GM19240 (cell line): ENCODE results near the gene GDI2.
"Not testable (repeated sequence)": the region's sequence is repeated elsewhere in the genome, so short reads cannot be mapped to it uniquely, and the experiment has no call there.

Source experiments
- DNase-seq: peaks from one replicate; pipeline ENCODE4 v3.0.0; 2011; ENCODE audit warnings: low spot score; ENCODE audit not compliant: insufficient read length

GDI2 gene

DNA sequence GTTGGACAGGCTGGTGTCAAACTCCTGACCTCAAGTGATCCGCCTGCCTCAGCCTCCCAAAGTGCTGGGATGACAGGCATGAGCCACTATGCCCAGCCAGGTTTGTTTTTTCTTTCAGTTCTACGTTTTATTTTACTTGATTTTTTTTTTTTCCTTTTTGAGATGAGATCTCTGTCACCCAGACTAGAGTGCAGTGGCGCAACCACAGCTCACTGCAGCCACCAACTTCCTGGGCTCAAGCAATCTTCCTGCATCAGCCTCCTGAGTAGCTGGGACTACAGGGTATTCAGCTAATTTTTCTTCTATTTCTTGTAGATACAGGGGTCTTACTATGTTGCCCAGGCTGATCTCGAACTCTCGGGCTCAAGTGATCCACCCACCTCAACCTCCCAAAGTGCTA is 24.3 kb downstream of the GDI2 start:
- DNase-seq, result no peak

DNA sequence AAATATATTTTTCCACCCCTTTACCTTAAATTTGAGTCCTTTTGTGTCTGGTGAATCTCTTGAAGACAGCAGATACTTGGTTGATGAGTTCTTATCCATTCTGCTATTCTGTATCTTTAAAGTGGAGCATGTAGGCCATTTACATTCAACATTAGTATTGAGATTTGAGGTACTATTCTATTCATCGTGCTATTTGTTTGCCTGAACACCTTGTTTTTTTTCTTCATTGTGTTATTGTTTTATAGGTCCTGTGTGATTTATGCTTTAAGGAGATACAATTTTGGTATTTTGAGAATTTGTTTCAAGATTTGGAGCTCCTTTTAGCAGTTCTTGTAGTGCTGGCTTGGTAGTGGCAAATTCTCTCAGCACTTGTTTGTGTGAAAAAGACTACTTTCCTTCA is 29.9 kb downstream of the GDI2 start:
- no peak for DNase-seq

DNA sequence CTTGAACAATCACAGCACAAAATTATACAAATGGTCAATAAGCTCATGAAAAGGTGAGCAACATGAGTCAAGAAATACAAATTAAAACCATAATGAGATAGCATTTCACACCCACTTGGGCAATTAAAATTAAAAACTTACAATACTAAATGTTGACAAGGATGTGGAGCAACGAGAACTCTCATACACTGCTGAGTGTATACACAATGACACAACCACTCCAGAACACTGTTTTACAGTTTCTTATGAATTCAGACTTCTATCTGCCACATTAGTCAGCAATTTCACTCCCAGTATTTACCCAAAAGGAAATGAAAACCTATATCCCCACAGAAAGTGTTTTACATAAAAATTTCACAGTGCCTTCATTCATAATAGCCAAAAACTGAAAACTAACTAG is 31.1 kb downstream of the GDI2 start:
- DNase-seq, result no peak

DNA sequence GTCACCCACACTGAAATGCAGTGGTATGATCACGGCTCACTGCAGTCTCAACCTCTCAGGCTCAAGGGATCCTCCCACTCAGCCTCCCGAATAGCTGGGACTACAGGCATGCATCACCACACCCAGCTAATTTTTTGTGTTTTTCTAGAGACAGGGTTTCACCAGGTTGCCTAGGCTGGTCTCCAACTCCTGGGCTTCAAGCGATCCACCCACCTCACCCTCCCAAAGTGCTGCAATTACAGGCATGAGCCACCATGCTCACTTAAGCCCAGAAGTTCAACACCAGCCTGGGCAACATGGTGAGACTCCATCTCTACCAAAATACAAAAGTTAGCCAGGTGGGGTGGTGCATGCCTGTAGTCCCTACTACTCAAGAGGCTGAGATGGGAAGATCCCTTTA is 33.5 kb downstream of the GDI2 start:
- DNase-seq, result no peak

DNA sequence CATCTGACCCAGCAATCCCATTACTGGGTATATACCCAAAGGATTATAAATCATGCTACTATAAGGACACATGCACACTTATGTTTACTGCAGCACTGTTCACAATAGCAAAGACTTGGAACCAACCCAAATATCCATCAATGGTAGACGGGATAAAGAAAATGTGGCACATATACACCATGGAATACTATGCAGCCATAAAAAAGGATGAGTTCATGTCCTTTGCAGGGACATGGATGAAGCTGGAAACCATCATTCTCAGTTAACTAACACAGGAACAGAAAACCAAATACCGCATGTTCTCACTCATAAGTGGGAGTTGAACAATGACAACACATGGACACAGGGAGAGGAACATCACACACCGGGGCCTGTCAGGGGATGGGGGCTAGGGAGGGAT is 35.5 kb downstream of the GDI2 start:
- not testable (repeated sequence) for DNase-seq

DNA sequence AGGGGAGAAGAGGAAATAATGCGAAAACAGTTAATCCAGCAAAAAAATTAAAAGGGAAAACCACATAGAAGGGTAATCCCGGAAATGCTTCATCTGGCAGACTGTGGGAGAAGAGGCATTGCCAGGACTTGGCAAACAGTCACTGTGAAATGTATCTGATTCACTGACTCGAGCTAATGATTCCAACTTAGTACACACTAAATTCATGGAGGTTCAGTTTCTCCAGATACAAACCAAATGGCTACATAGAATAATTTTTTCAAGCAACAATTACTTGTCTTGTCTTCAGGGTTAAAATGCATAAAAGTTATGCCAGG is 36.4 kb downstream of the GDI2 start:
- DNase-seq, result no peak

DNA sequence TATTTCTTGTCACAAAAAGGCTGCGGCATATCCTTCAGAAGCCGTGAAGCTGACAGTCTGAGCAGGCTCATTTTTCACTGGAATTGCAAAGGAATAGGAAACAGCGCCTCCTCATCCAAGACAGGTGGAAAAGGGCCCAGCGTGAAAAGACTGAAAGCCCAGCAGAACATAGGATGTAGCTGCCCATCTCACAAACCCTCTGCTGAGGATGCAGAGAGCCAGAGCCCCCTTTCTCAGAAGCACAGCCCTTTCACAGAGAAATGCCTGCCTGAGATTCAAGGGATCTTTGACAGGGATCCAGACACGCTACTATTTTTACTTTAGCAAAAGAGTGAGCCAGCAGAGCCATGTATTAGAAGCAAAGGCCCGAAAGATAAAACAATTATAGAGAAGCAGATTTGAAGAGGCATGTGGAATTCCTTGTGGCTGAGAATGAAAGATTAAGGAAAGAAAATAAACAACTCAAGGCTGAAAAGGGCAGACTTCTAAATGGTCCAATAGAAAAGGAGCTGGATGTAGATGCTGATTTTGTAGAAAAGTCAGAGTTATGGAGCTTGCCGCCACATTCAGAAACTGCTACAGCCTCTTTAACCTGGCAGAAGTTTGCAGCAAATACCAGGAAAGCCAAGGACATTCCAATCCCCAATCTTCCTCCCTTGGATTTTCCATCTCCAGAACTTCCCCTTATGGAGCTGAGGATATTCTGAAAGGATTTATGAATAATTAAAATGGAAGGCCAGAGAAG is 36.9 kb downstream of the GDI2 start:
- DNase-seq, result no peak

DNA sequence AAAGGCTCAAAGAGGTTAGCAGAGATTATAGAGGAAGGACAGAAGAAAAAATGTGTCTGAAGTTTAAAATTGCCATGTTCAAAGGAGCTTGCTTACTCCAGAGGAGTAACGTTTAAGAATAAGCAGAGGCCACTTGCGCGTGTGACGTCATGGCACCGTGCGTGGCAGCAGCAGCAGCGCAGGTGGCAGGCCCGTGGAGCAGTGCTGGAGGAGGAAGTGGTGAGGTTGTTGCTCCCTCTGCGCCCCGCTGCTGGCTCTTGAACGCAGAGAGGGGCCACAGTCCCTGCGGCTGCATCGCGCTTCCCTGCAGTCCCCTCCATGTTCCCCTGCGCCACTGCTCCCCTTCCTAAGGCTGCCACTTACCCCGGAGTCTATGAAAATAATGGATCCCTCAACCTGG is 37.5 kb downstream of the GDI2 start:
- DNase-seq, result no peak

DNA sequence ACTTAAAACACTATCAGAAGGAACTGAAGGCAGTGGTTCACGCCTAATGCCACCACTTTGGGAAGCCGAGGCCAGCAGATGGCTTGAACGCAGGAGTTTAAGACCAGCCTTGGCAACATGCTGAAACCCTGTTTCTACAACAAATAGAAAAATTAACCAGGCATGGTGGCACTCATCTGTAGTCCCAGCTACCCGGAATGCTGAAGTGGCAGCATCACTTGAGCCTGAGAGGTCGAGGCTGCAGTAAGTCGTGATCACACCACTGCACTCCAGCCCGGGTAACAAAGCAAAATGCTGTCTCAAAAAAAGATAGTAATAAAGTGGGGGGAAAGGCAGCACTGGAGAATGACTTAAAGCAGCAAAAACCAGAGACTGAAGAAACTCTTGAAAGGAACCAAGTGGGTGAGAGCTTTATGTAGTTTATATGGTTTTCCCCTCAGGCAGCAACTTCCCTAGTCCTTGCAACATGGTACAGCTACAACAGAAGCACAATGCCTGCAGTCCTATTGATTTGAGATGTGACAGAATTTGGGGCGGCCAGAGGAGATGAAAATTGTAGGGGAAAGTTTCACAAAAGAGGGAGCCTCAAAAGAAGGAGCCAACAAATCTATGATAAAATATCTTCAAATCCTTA is 38.1 kb downstream of the GDI2 start:
- no peak for DNase-seq

DNA sequence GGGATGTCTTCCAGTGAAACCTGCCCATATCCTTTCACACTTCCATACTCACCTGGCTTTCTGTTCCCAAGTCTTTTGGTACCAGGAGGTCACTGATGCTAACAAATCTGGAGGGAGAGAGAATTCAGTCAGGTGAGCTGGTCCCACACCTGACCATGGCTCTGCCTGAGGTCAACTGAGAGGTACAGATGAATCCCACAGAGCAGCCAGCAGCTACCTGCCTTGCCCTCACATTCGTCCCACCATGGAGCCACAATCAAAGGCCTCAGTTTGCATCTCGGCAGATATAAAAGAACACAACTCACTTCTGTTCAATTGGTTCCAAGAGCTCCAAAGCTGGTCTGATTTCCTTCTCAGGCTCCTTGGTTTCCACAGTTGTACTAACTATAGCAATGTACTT is 47.0 kb downstream of the GDI2 start:
- no peak for DNase-seq

DNA sequence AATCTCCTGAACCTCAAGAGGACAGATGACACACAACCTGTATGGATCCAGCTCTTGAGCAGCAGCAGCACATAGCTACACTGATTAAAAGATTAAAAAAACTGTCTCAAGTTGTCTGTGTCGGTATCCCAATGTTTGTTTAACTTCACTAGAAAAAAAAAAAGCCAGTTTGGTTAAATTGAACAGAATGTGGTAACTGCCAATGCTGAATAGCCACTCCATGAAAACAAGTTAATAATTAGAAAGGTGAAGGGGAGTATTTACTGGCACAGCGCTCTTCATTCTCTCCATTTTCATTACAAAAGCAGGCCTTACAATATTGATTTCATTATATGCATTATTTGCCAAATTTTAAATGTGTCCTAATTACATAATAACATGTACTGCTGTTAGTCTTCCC is 47.6 kb downstream of the GDI2 start:
- no peak for DNase-seq

DNA sequence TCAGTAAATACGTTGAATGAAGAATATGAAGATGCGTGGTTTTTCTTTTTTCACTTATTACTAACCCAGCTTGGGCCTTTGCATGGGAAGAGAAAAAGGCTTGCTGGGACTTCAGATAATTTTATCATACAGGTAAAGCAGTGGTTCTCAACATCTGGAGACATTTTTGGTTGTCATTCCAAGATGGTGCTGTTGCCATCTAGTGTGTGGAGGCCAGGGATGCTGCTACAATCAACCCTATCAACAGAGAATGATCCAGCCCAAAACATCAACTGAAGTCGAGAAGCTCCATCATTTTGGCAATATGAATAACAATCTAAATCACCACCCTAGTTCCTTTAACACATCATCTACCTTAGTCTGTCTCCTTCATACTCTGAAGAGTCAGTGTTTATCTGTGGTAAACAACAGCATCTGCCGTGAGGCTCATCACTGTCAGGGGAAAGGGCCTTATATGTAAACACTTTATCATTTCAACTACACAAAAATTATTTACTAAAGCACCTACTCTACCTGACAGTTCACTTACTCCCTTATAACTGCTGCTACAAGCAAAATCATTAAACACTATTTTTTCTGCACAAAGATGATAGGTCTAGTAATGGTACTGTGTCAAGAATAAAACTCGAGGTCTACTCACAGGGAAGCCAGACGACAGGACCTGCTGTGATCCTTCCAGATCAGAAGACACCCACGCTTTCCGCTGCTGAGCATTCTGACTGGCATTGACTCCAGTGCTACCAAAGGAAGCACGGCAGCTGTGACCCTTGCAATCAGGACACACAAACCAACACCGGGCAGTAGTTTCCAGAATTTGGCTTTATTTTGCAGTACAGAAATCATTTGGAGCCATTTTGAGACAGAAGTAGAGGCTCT is 48.6 kb downstream of the GDI2 start:
- DNase-seq, result no peak

DNA sequence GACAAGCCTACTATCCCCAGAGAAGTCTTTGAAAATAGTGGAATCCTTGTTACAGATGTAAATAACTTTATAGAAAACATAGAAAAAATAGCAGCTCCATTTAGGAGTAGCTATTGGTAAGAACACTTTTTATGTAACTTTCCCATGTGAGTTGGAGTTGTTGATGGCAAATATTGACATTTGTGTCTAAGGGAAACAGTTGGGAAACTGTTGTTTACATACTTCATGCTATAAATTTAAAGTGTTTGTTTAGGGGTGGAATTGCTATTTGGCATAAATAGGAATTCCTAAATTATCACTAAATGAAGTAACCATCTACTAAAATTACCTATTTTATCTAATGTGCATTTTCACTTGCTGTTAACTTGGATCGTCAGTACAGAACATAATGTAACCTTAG is 50.7 kb downstream of the GDI2 start:
- DNase-seq, result no peak

DNA sequence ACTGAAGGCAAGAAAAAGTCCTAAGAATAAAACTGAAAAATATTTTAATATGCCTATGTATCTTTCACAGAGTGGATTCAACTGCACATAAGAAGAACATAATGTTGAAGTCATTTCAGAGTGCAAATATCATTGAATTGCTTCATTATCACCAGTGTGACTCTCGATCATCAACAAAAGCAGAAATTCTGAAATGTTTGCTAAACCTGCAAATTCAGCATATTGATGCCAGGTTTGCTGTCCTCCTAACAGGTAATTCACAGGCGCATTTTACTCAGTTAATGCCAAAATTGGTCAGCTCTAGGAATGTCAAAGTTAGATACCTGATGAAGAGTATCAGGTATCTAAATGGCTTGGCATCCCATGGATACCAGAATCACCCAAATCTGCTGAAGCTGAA is 52.0 kb downstream of the GDI2 start:
- no peak for DNase-seq

DNA sequence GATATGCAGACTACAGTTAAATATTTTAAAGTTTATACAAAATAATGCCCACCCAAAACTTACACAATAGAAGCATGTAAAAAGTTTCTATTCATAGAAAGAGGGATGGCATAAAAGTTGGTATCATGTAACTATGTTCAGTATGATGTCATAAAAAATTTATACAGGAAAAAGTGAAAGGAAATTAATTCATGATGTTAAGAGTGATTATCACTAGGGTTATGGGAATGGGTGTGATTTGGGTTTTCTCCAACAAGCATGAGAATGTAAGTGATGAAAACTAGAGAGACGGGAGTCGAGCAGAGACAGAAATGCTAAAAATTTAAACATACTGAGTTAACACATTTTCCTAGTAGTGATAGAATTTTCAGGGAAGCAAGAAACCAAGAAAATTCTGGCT is 52.7 kb downstream of the GDI2 start:
- DNase-seq, result no peak

DNA sequence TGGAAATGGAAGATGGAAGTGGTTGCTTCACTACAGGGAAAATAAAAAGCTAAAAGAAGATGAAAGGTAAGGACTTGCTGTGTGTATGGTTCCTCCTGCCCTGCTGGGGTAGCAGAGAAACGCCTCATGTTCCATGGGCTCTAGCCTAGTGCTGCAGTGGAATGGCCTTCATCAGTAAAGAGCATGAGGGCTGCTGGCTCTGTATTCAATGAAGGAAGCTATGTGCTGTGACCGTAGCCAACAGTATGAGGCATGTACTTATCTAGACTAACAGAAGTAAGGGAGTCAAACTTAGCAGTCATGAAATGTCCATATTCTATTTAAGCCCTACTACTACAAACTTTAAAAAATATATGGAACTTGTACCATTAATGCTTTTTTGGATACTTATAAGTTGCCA is 54.3 kb downstream of the GDI2 start:
- no peak for DNase-seq

DNA sequence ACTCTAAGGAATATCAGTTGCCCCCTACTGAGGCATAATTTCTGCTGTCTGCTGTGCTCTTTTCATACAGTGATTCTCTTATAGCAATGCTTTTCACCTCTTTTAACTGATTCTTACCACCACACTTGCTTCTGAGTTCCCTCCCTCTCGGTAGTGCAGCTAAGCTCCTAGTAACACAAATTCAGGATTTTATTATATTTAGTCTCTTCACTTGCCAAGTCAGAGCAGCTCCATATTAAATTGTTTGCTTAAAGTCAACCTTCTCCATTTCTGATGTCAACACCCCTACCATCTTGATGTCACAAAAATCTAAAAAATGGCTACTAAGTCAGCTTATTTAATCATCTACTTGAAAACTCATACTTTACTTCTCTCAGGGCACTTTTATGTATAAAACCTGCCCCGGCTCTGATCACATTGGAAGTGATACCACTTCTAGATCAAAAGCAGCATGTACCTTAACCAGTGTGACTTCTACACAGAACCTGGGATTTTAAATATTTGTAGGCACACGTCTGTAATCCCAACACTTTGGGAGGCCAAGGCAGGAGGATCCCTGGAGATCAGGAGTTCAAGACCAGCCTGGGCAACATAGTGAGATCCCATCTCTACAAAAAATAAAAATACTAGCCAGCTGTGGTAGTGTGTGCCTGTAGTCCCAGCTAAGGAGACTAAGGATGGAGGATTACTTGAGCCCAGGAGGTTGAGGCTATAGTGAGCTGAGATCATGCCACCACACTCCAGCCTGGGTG is 55.3 kb downstream of the GDI2 start:
- DNase-seq, result no peak

DNA sequence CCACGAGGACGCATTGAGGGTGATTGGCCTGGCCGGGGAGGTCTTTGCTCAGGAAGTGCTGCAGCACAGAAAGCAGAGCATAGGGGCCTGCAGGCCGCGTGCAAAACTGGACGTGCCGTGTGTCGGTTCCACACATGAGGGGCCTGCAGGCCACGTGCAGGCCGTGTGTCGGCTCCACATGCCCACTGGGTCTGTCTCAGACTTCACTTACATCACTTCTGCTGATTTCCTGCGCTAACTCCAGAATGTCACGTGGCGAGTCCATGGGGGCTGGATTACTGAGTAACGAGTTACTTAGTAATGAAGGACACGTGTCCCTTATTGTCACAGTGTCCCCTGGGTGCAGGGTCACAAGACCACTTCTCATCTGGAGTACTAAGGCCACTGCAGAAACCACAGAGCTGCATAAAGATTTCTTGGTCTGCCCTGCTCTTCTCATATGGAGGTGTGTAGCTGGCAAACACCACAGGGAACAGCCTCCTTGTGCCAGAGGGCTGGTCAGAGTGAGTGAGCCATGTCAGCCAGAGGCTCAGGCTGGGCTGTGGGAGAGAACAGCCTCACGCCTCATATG is 60.8 kb downstream of the GDI2 start:
- no peak for DNase-seq

DNA sequence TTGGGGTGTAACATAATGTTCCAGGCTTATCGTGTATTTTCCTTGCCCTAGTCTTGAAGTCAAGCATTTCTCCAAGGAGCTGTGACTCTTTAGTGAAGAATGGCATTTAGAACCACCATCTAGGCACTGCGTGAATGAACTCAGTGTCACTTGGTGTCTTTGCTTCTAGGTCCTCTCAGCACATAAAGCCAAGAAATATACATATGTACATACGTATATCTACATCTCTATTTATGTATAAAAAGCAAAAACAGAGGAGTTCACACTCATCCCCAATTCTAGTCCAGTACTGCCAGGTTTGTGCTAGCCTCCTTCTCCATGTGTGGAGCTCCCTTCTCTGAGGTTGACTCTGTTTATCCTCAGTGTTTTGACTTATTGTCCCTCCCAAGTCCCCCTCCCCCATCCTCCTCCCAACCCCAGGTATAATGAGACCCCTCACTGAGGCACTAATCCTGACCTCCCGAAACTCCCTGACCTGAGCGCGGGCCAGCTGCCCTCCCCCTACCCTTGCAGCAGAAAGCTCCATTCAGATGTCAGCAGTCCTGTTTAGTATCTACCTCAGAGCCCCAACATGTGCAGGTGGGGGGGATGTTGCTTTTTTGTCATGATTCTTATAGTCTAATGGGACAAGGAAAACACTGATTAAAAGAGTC is 61.5 kb downstream of the GDI2 start:
- DNase-seq, result no peak

DNA sequence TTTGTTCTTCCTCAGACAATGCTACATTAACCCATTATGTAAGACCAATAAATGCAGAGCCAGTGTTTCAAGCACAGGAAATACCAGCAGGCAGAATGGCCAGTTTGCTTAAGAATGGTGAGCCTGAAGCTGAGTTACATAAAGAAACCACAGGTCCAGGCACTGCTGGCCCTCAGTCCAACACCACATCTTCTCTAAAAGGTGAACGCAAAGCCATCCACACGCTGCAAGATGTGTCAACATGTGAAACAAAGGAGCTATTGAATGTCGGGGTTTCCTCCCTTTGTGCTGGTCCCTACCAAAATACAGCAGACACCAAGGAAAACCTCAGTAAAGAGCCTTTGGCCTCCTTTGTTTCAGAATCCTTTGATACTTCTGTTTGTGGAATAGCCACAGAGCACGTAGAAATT is 64.8 kb downstream of the GDI2 start:
- no peak for DNase-seq

DNA sequence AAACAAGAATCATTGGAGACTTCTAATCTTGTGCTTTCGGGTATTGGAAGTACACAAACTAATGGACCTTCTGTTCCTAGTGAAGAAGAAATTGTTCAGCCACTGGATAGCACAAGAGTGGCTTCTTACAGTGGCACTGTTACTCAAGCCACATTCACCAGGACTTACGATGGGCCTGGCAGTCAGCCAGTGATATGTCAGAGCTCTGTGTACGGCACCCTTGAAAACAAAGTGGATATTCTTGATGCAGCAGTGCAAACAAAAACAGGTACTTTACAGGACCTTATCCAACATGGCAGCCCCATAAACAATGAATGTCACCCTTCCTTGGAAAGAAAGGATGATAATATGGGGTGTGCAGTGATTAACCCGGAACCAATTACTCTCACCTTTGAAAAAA is 67.0 kb downstream of the GDI2 start:
- DNase-seq, result no peak
